GM23248 (cell line): ENCODE measurements around the gene SNF8.

Experiments used
- EZH2 ChIP-seq: fragments of 200-600 bp; sonication (generic); IDR thresholded peaks from 2 replicates; pipeline ENCODE4 v1.6.1; 2018; ENCODE audit warnings: antibody characterized with exemption, mild to moderate bottlenecking; ENCODE audit not compliant: insufficient read depth, poor library complexity, severe bottlenecking
- EZH2phosphoT487 ChIP-seq: fragments of 200-600 bp; sonication (generic); IDR thresholded peaks from 2 replicates; pipeline ENCODE4 v1.6.1; 2018; ENCODE audit warnings: antibody characterized with exemption, moderate library complexity, mild to moderate bottlenecking, low read depth; ENCODE audit not compliant: insufficient read depth

DNA sequence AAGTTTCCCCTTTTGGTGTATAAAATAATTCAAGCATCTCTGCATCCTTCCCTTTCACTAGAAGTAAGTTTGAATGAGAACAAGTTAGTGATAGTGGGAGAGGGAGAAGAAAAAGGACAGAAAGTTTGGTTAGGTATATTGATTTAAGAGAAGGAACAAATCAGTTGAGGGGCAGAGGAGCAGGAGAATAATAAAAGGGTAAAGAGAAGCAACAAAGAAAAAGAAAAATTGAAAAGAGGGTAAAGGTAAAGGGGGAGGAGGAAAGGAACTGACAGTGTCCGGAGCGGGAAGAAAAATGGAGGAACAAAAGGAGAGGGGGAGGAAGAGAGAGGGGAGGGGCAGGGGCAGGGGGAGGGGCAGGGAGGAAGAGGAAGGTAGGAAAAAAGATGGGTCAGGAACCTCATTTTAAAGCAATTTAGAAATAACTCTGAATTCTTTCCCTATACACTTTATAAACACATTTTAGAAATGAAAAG is 46.3 kb upstream of the SNF8 start:
- TF ChIP-seq EZH2 (no peak), EZH2phosphoT487 (no peak)
